HFFc6 (cell line): ENCODE measurements around the gene TAS1R2. TPM values are rescaled to one million over a fixed set of nuclear protein-coding genes. Genes with fewer than 3 reads are reported as not detected.
"Not testable (repeated sequence)": the region's sequence is repeated elsewhere in the genome, so short reads cannot be mapped to it uniquely, and the experiment has no call there.

Experiments used
- DNase-seq: peaks from one replicate; pipeline ENCODE4 v3.0.0-alpha.2; 2018
- H3K27ac Mint-ChIP-seq: 2 replicates; pipeline ENCODE4 v1.8.0; 2020; ENCODE audit warnings: mild to moderate bottlenecking, mixed read lengths
- H3K27me3 Mint-ChIP-seq: 2 replicates; pipeline ENCODE4 v1.8.0; 2021; ENCODE audit warnings: mild to moderate bottlenecking, moderate library complexity, mixed read lengths; ENCODE audit not compliant: insufficient read depth
- H3K36me3 Mint-ChIP-seq: 2 replicates; pipeline ENCODE4 v1.8.0; 2021; ENCODE audit warnings: low read depth, mixed read lengths
- H3K4me1 Mint-ChIP-seq: 2 replicates; pipeline ENCODE4 v1.8.0; 2020; ENCODE audit warnings: low read depth, mixed read lengths
- H3K4me3 Mint-ChIP-seq: 2 replicates; pipeline ENCODE4 v1.8.0; 2020; ENCODE audit warnings: mild to moderate bottlenecking, moderate library complexity, mixed read lengths
- H3K9me3 Mint-ChIP-seq: 2 replicates; pipeline ENCODE4 v1.8.0; 2020; ENCODE audit warnings: mild to moderate bottlenecking, mixed read lengths
- CTCF ChIP-seq: fragments of 200-600 bp; sonication (generic); IDR thresholded peaks from 2 replicates; pipeline ENCODE4 v1.5.0; 2021; ENCODE audit warnings: antibody characterized with exemption, mild to moderate bottlenecking
- total RNA-seq, 6 experiments: library from RNA; stranded (reverse); fragmentation: NEBNext Ultra II Directional; extraction: Animal tissue kit (Norgen Biotek cat#: 25700); gene quantifications; 2 replicates in 1 of 6; 3 replicates in 5 of 6; pipeline ENCODE4 v1.2.3, GENCODE V29; 2021

The TAS1R2 gene
- total RNA-seq, 6 experiments from 2014 or later: not detected

GRCh38 chr1:18849261-18849711, 10.2 kb downstream of the TAS1R2 start:
- Mint-ChIP-seq H3K4me3 (no peak overlapping the region), H3K9me3 (peaks cover 5% of the 10 kb centered on the region; the same call in 1 of the 2 replicates), H3K4me1 (no peaks in the 10 kb centered on the region), H3K27me3 (peaks cover 8% of the 10 kb centered on the region), H3K36me3 (no peaks in the 10 kb centered on the region), H3K27ac (no peak overlapping the region)
- TF ChIP-seq CTCF: no peak
- no peak for DNase-seq

DNA sequence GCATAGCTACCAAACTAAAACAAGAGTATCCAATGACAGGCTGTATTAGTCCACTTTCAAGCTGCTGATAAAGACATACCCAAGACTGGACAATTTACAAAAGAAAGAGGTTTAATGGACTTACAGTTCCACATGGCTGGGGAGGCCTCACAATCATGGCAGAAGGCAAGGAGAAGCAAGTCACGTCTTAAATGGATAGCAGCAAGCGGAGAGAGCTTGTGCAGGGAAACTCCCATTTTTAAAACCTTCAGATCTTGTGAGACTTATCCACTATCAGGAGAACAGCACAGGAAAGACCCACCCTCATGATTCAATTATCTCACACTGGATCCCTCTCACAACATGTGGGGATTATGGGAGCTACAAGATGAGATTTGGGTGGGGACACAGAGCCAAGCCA, 11.7 kb downstream of the TAS1R2 start:
- not testable (repeated sequence) for H3K4me1 Mint-ChIP-seq, H3K4me3 Mint-ChIP-seq, H3K9me3 Mint-ChIP-seq, H3K36me3 Mint-ChIP-seq, H3K27me3 Mint-ChIP-seq, DNase-seq, H3K27ac Mint-ChIP-seq

DNA sequence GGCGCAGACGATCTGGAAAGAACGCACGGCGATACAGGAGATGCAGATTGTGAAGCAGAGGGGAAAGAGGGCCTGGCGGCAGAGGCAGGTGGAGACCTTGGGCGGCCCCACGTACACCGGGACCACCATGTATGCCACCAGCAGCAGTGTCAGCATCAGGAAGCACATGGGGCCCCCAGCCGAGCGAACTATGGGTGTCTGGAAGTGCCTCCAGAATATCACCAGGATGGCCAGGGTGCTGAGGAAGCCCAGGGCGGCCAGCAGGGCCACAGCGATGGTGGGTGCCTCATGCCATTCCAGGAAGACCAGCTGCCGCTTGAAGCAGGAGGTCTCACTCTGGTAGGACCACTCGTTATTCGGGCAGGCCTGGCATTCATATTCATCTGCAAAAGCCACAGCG, 19.3 kb downstream of the TAS1R2 start:
- peaks cover 14% of the 10 kb centered on the region for H3K27me3 Mint-ChIP-seq
- H3K4me3 Mint-ChIP-seq: no peak overlapping the region
- H3K27ac Mint-ChIP-seq: no peak overlapping the region
- no peaks in the 10 kb centered on the region; the same call in 1 of the 2 replicates for H3K9me3 Mint-ChIP-seq
- no peaks in the 10 kb centered on the region for H3K36me3 Mint-ChIP-seq
- H3K4me1 Mint-ChIP-seq: no peaks in the 10 kb centered on the region
- no peak for TF ChIP-seq CTCF
- DNase-seq: no peak

GRCh38 chr1:18836654-18837053, 22.8 kb downstream of the TAS1R2 start:
- no peak for DNase-seq
- Mint-ChIP-seq H3K4me3 (no peak overlapping the region), H3K27me3 (peaks cover 21% of the 10 kb centered on the region), H3K36me3 (no peaks in the 10 kb centered on the region), H3K4me1 (no peaks in the 10 kb centered on the region), H3K27ac (no peak overlapping the region), H3K9me3 (no peaks in the 10 kb centered on the region)
- TF ChIP-seq CTCF: no peak

DNA sequence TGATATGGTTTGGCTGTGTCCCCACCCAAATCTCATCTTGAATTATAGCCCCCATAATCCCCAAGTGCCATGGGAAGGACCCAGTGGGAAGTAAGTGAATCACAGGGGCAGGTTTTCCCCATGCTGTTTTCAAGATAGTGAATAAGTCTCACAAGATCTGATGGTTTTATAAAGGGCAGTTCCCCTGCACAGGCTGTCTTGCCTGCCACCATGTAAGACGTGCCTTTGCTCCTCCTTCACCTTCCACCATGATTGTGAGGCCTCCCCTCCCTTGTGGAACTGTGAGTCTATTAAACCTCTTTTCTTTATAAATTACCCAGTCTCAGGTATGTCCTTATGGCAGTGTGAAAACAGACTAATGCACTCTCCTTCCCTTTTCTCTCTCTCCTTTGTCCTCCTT, 27.1 kb downstream of the TAS1R2 start:
- DNase-seq, H3K27ac Mint-ChIP-seq, H3K4me1 Mint-ChIP-seq, H3K36me3 Mint-ChIP-seq, H3K9me3 Mint-ChIP-seq, H3K4me3 Mint-ChIP-seq: not testable (repeated sequence)
- peaks cover 19% of the 10 kb centered on the region for H3K27me3 Mint-ChIP-seq

DNA sequence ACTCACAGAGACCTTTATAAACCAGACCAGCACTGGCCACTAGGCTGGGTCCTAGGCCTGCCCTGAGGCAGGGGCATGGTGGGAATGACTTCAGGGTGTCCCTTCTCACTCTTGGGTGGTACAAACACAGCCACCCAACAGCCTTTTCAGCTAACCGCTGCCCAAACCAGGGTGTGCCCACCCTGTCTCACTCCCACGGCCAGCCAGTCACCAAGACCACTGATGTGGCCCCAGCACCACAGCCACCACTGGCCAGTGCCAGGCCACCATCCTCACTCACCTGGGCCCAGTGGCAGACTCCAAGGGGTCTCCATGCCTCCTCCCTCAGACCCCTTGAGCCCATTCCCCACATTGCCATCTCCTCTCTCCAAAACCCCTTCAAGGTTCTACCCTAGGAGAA, 27.8 kb downstream of the TAS1R2 start:
- H3K4me1 Mint-ChIP-seq: no peaks in the 10 kb centered on the region
- TF ChIP-seq CTCF: no peak
- no peak overlapping the region for H3K4me3 Mint-ChIP-seq
- H3K36me3 Mint-ChIP-seq: no peaks in the 10 kb centered on the region
- no peak for DNase-seq
- H3K9me3 Mint-ChIP-seq: no peaks in the 10 kb centered on the region
- H3K27me3 Mint-ChIP-seq: peaks cover 19% of the 10 kb centered on the region
- H3K27ac Mint-ChIP-seq: no peak overlapping the region

DNA sequence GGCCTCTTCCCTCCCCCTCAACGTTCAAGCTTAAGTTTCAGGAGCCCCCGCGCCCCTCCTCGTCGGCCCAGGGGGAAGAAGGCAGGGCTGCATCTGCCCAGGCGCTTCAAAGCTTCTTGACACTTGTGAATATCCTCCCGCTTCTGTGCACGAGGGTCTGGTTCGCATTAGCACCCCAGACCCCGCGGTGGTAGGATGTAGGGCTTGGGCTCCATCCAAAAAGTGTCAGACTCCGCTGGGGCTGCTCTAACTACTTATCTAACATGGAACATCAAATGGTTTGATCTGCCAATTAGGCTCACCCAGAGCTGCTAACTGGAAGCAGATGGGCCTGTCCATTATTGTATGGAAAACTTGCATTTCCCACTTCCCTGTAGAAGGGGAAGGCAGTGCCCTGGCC, 28.9 kb downstream of the TAS1R2 start:
- Mint-ChIP-seq H3K27ac (no peak overlapping the region), H3K27me3 (peaks cover 16% of the 10 kb centered on the region), H3K9me3 (no peaks in the 10 kb centered on the region), H3K4me1 (no peaks in the 10 kb centered on the region), H3K4me3 (no peak overlapping the region), H3K36me3 (no peaks in the 10 kb centered on the region)
- DNase-seq: no peak
- no peak for TF ChIP-seq CTCF
